Measurements from ENCODE around the gene PRMT5. TPM values are rescaled to one million over a fixed set of nuclear protein-coding genes. Genes with fewer than 3 reads are reported as not detected.

Gene PRMT5
- total RNA-seq, 1 experiment from 2014 or later = 107 TPM

GRCh38 chr14:22932146-22932545, 3.0 kb upstream of the PRMT5 start:
- peaks cover 26% of the 10 kb centered on the region for H3K4me1 Mint-ChIP-seq (ENCODE audit: low read depth, unreplicated experiment)
- no peak for DNase-seq
- peaks cover 14% of the 10 kb centered on the region; the same call in 1 of the 2 replicates for H3K4me1 ChIP-seq
- H3K27me3 ChIP-seq (replicated peaks; ENCODE audit: control insufficient read depth, insufficient read depth, low read length) = no peaks in the 10 kb centered on the region
- no peak for TF ChIP-seq CTCF (IDR thresholded peaks at IDR 0.05; ENCODE audit: insufficient read depth in 1 of 2, low read depth in 1 of 2, low read length in 1 of 2, severe bottlenecking in 1 of 2, unreplicated experiment in 1 of 2)
- CTCF ChIA-PET = interaction anchor here (0.5 kb wide), 1 partner anchor 76 kb away, joined by 4 read pairs; no protein-coding TSS in a partner anchor
- POLR2A ChIA-PET = no interaction called here
- H3K4me3 Mint-ChIP-seq (ENCODE audit: unreplicated experiment) = no peak overlapping the region
- H3K36me3 ChIP-seq (ENCODE audit: control insufficient read depth, insufficient read depth, low read length) = no peaks in the 10 kb centered on the region; the same call in 1 of the 2 replicates
- intact Hi-C loops (cut with micrococcal nuclease; ENCODE audit: unreplicated experiment) = no loop called here
- H3K27ac Mint-ChIP-seq (ENCODE audit: unreplicated experiment) = no peak overlapping the region
- H3K9me3 ChIP-seq = no peaks in the 10 kb centered on the region
- H3K27me3 Mint-ChIP-seq (ENCODE audit: insufficient read depth, unreplicated experiment) = no peaks in the 10 kb centered on the region
- peaks cover 9% of the 10 kb centered on the region for H3K36me3 Mint-ChIP-seq (ENCODE audit: insufficient read depth, unreplicated experiment)
- no TSS peak for BruUV-seq (replicated peaks)
- no peak overlapping the region for H3K4me3 ChIP-seq (ENCODE audit: low read depth, low read length)
- H3K9me3 Mint-ChIP-seq (ENCODE audit: unreplicated experiment) = no peaks in the 10 kb centered on the region

DNA sequence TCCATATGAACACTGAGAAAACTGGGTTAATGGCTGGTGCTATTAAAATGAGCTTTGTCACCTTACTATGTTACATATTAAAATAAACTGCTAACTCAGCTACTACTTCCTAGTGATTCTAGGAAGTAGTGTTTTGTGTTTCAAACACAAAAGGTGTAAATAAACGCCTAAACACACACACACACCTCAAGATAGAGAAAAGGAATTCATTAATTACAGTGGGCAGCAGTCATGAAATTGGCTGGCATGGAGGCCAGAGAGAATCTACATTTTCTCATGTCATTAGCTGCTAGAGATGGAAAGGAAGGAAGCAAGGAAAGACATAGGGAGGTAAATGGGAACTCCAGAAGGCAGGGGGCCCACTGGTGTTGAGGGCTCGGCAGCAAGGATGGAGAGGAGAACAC, 787 bp upstream of the PRMT5 start:
- Histone ChIP-seq H3K36me3 (ENCODE audit: control insufficient read depth, insufficient read depth, low read length) (no peaks in the 10 kb centered on the region; the same call in 1 of the 2 replicates), H3K4me1 (peaks cover 14% of the 10 kb centered on the region; the same call in 1 of the 2 replicates), H3K9me3 (no peaks in the 10 kb centered on the region), H3K27me3 (replicated peaks; ENCODE audit: control insufficient read depth, insufficient read depth, low read length) (no peaks in the 10 kb centered on the region), H3K4me3 (ENCODE audit: low read depth, low read length) (peak overlapping the region; percentile 29)
- Mint-ChIP-seq H3K27me3 (ENCODE audit: insufficient read depth, unreplicated experiment) (no peaks in the 10 kb centered on the region), H3K4me3 (ENCODE audit: unreplicated experiment) (no peak overlapping the region), H3K4me1 (ENCODE audit: low read depth, unreplicated experiment) (peaks cover 26% of the 10 kb centered on the region), H3K36me3 (ENCODE audit: insufficient read depth, unreplicated experiment) (peaks cover 30% of the 10 kb centered on the region), H3K9me3 (ENCODE audit: unreplicated experiment) (no peaks in the 10 kb centered on the region), H3K27ac (ENCODE audit: unreplicated experiment) (no peak overlapping the region)
- ChIA-PET CTCF (interaction anchor here (1.0 to 2.6 kb wide), 11 partner anchors 12 to 360 kb away, joined by 3 to 19 read pairs (median 6); partner anchors contain the start of genes AJUBA and HAUS4), POLR2A (interaction anchor here (0.5 to 2.1 kb wide), 8 partner anchors 27 to 165 kb away, joined by 3 to 21 read pairs (median 4); partner anchors contain the start of genes ACIN1, AJUBA, C14orf119 and HAUS4)
- DNase-seq = no peak
- BruUV-seq (replicated peaks) = no TSS peak
- no peak for TF ChIP-seq CTCF (IDR thresholded peaks at IDR 0.05; ENCODE audit: insufficient read depth in 1 of 2, low read depth in 1 of 2, low read length in 1 of 2, severe bottlenecking in 1 of 2, unreplicated experiment in 1 of 2)
- intact Hi-C loops (cut with micrococcal nuclease; ENCODE audit: unreplicated experiment) = loop anchor here (1.0 to 2.0 kb wide), 4 partner anchors 11 to 127 kb away; partner anchors contain the start of genes CDH24 and RBM23

- ChIA-PET POLR2A (interaction anchor here (0.6 to 2.1 kb wide), 9 partner anchors 28 to 167 kb away, joined by 3 to 21 read pairs (median 4); partner anchors contain the start of genes ACIN1, AJUBA, C14orf119 and HAUS4), CTCF (interaction anchor here (0.6 to 2.6 kb wide), 13 partner anchors 9 to 358 kb away, joined by 3 to 19 read pairs (median 4); partner anchors contain the start of genes AJUBA, HAUS4 and RBM23)
- no peaks in the 10 kb centered on the region for H3K27me3 Mint-ChIP-seq (ENCODE audit: insufficient read depth, unreplicated experiment)
- H3K36me3 Mint-ChIP-seq (ENCODE audit: insufficient read depth, unreplicated experiment) = peaks cover 45% of the 10 kb centered on the region
- intact Hi-C loops (cut with micrococcal nuclease; ENCODE audit: unreplicated experiment) = loop anchor here (1.0 to 2.0 kb wide), 4 partner anchors 9 to 128 kb away; partner anchors contain the start of genes CDH24 and RBM23
- H3K4me3 Mint-ChIP-seq (ENCODE audit: unreplicated experiment) = no peak overlapping the region
- H3K9me3 Mint-ChIP-seq (ENCODE audit: unreplicated experiment) = no peaks in the 10 kb centered on the region
- DNase-seq = no peak
- no peak overlapping the region for H3K27ac Mint-ChIP-seq (ENCODE audit: unreplicated experiment)
- TF ChIP-seq CTCF (IDR thresholded peaks at IDR 0.05; ENCODE audit: insufficient read depth in 1 of 2, low read depth in 1 of 2, low read length in 1 of 2, severe bottlenecking in 1 of 2, unreplicated experiment in 1 of 2) = no peak
- Histone ChIP-seq H3K27me3 (replicated peaks; ENCODE audit: control insufficient read depth, insufficient read depth, low read length) (no peaks in the 10 kb centered on the region), H3K36me3 (ENCODE audit: control insufficient read depth, insufficient read depth, low read length) (peaks cover 3% of the 10 kb centered on the region), H3K4me1 (peaks cover 14% of the 10 kb centered on the region; the same call in 1 of the 2 replicates), H3K9me3 (no peaks in the 10 kb centered on the region), H3K4me3 (ENCODE audit: low read depth, low read length) (peak overlapping the region; percentile 89)
- TSS peak; percentile 63 for BruUV-seq (replicated peaks)
- peaks cover 20% of the 10 kb centered on the region for H3K4me1 Mint-ChIP-seq (ENCODE audit: low read depth, unreplicated experiment)
Measured at GRCh38 chr14:22928237-22929103, 706 bp downstream of the PRMT5 start.

All from Caco-2 (cell line).